H1 (cell line): ENCODE results near the gene MSH5. TPM values are rescaled to one million over a fixed set of nuclear protein-coding genes. Genes with fewer than 3 reads are reported as not detected.
A peak's percentile ranks its signal among the peaks of the same experiment; 100 is the strongest.

Experiments used
- CTCF ChIP-seq, 3 experiments: IDR thresholded peaks; 1 replicate in 2 of 3; 2 replicates in 1 of 3; pipeline versions ENCODE4 v1.5.1 to v1.6.1; 2011; ENCODE audit warnings: low read length in 3 of 3, mild to moderate bottlenecking in 3 of 3, inconsistent platforms in 2 of 3, low read depth in 1 of 3, moderate library complexity in 1 of 3; ENCODE audit not compliant: insufficient read depth in 1 of 3; ENCODE audit errors: control extremely low read depth in 1 of 3
- E2F6 ChIP-seq: IDR thresholded peaks from 2 replicates; pipeline ENCODE4 v1.6.1; 2012; ENCODE audit warnings: inconsistent platforms
- HDAC2 ChIP-seq, 2 experiments: fragments of 300-600 bp in 1 of 2; sonication (generic) in 1 of 2; IDR thresholded peaks; 2 replicates each; pipeline ENCODE4 v1.6.1; 2011 to 2012; ENCODE audit warnings: low read depth in 2 of 2, low read length in 2 of 2, mild to moderate bottlenecking in 2 of 2, moderate library complexity in 2 of 2, borderline replicate concordance in 1 of 2, inconsistent platforms in 1 of 2
- SIN3A ChIP-seq, 2 experiments: IDR thresholded peaks in 1 of 2; conservative IDR thresholded peaks in 1 of 2; 2 replicates each; pipeline ENCODE4 v1.6.1; 2011 to 2012; ENCODE audit warnings: low read length in 2 of 2, improper control_type of control experiment in 1 of 2, low read depth in 1 of 2, mild to moderate bottlenecking in 1 of 2
- ZNF274 ChIP-seq: IDR thresholded peaks from 2 replicates; pipeline ENCODE4 v1.7.0; 2012; ENCODE audit warnings: low read length, borderline replicate concordance; ENCODE audit errors: extremely low read depth
- polyA plus RNA-seq, 7 experiments: library from polyadenylated mRNA; depleted of rRNA in 3 of 7; stranded (reverse) in 5 of 7; unstranded in 2 of 7; fragments of >200 nt in 5 of 7; fragments of 200-250 nt in 2 of 7; gene quantifications; 1 replicate in 5 of 7; 2 replicates in 1 of 7; 4 replicates in 1 of 7; pipeline versions ENCODE4 v1.2.1 to v1.2.3, GENCODE V29; 2011 to 2013; ENCODE audit warnings: missing spikeins in 2 of 7, mixed read lengths in 2 of 7
- total RNA-seq: library from RNA; stranded (reverse); fragmentation: NEBNext Ultra II Directional; extraction: Animal tissue kit (Norgen Biotek cat#: 25700); gene quantifications from 2 replicates; pipeline ENCODE4 v1.2.1, GENCODE V29; 2021

Gene MSH5
- total and polyA plus RNA-seq, 2 of the 8 experiments (the other 6 are each of a cell fraction or from before 2014, with no cell fraction given) = 25.3 to 26.5 TPM

- TF ChIP-seq HDAC2 (IDR thresholded peaks at IDR 0.05; ENCODE audit: borderline replicate concordance in 1 of 2, low read depth in 2 of 2, low read length in 2 of 2) (no peak), SIN3A (conservative IDR thresholded peaks at IDR 0.05 in 1 of 2, IDR thresholded peaks at IDR 0.05 in 1 of 2; ENCODE audit: low read depth in 1 of 2, low read length in 2 of 2) (peak; percentile 83 to 91; a peak in 2 of 4 replicates), CTCF (IDR thresholded peaks at IDR 0.05; ENCODE audit: control extremely low read depth in 1 of 3, insufficient read depth in 1 of 3, low read depth in 1 of 3, low read length in 3 of 3) (peak; percentile 56 to 70 (median 66)), E2F6 (no peak), ZNF274 (no peak)
Measured at GRCh38 chr6:31791324-31792089, 51.7 kb downstream of the MSH5 start (continued).
